DMS153 (cell line): ENCODE data around the gene FECH.

Experiments used
- DNase-seq: peaks from one replicate; lab custom pipeline; 2025; lab: John Stamatoyannopoulos, UW

The FECH gene

DNA sequence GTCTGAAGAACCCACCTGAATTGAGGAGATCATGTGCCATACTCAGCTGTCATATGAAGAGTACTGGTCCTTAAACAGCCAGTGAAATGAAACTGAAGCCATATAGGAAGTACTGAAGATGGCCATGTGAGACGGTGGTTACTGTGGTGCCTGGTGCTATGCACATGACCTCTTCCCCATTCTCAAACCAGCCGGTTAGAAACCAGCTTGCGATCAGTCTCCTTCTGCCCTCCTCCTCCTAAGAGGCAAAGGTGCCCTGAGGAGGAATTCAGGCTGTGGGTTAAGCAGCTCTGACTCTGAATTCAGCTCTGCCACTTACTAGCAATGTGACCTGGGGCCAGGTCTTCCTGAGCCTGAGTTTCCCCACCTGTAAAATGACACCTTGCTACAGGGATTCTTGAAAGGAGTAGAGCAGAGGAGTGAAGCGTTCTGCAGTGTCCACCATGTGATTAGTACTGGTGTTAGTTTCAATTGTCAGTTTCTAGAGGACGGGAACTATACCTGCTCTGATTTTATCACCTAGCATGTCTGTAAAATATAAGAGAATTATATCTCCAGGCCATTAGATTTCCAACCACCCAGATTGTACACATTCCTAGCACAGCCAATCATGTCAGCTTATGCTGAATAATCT lies 5.1 kb downstream of the FECH start:
- no peak for DNase-seq

DNA sequence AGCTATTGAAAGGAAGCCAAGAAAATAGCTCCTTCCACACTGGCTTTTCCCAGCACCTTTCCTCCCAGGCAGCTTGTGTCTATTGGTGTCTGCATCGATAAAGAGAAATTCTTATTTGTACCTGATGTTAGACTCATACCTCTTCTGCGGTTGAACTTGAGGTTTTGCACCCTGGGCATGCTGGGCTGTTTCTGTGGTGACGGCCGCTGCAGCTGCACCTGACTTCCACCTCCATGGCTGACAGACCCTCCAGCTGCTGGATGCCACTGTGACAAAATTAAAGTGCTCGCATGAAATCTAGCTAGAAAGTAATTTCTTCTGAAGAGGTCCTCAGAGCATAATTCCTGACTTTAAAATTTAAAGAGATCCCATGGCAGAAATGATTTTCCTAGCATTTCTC lies 6.6 kb downstream of the FECH start:
- DNase-seq: no peak

DNA sequence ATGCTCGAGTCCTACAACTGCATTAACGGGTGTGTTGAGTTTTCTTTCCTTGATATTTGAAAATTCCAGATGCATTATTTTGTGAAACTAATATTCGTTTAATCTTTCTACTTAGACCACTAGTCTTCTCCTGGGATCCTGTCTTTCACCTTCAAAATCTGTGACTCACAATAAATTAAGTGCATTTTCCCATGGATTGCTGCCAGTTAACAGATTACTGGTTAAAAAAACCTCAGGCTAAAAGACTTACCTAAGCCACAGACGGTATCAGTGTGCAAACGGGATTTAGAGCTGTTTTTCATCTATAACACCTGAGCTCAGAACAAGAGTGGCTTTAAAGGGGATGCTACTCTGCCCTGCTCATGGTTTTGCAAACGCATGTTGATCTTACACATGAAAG lies 10.2 kb downstream of the FECH start:
- DNase-seq: no peak

DNA sequence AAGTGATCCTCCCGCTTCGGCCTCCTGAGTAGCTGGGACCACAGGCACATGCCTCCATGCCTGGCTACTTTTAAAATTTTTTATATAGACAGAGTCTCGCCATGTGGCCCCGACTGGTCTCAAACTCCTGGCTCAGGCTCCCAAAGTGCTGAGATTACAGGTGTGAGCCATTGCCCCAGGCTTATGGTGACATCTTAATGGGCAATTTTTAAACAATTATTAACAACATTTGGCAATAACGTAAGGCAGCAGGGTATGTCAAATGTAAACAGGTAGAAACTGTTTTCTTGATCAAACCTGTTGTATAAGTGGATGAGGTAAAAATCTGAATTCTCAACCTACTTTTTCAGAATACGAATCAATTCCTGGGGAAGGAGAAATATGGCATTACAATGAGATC lies 11.0 kb downstream of the FECH start:
- DNase-seq: no peak

DNA sequence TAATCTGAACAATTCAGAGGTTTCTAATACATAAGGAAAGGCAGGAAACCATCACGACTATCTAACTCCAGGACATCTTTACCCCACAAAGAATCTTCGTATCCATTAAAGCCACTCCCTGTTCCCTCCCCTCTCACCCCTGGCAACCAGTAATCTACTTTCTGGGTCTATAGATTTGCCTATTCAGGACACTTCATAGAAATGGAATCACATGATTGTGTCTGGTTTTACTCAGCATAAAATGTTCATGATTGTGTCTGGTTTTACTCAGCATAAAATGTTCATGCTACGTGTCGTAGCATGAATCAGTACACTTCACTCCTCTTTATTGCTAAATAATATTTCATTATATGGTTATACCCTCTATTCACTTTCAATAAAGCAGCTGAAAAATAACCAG lies 11.6 kb downstream of the FECH start:
- DNase-seq: no peak

DNA sequence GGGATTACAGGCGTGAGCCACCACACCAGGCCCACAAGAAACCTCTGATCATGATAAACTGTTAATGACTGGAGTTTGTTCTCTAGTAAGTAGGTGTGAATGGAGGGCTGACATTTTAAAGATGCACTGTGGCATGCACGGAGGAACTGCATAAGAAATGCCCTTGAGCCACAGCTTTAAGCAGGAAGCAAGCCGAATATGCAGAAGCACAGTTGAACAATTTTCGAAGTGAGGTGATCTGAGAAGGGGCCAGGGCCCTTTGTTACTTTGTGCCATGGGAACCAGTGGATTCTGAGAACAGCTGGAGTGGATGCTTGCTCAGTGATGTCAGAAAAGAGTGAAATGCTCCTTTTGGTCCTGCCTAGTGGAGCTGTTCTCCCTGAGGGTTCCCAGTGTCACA lies 16.3 kb downstream of the FECH start:
- DNase-seq: no peak

DNA sequence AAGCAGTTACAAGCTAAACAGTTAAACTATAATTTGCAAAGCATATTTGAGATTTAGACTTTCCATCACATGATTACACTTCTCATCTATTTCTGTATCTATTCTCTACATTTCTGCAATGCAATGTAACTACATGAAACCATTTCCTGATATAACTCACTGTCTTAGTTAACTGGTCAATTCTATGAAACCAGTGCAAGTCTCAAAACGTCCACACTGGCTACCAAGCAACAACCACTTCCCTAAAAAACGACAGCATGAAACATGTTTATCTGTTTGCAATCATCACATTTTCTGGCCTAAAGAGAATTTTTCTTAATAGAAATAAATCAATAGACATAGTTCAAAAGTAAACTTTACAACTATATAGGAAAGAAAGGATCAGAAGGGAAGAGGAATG lies 17.4 kb downstream of the FECH start:
- no peak for DNase-seq

DNA sequence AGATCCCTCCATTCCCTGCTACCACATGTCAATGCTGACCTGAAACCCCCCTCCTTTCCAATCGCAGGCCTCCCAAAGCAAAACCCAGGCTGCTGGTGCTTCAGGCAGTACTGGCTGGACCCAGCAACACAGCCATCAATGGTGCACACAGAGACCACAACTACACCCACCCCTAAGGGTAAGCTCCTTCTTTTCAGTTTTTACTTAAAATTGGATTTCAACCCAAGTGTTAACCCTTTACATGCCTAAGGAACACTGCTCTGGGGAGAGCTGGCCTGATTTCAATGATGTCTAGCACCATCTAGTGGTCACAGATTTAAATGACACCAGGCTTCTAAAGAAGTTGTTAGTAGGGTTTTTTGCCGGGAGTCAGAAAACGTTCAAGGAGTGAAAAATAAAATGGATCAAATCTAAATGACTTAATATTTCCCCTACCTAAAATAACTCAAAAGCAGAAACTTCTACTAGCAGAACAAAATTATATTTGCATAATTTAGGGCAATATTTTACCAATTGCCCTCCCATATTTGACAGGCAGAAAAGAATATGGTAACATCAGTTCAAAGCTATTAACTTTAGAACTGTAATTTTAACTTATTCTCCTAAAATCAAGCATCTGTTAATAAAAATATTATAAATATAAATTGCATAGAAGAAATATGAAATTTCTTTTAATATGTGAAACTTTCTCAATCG lies 24.6 kb downstream of the FECH start:
- DNase-seq: peak; percentile 21

DNA sequence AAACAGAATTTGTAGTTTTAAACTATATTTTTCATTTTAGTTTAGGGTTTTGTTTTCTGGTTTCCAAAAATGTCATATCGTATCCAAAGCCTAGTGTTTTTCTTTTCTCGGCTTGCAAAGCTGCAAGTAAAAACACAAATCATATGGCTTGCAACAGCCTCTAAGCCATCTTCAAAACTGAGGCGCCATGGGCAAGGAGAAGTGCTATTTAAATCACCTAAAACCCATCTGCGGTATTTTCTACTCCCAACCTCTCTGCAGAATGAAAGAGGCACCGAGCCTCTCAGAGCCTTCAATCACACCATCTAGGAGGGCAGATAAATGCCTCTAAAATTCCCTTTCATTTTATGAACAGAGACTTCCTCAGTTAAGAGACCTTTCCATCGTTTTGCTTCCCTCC lies 25.2 kb downstream of the FECH start:
- no peak for DNase-seq

DNA sequence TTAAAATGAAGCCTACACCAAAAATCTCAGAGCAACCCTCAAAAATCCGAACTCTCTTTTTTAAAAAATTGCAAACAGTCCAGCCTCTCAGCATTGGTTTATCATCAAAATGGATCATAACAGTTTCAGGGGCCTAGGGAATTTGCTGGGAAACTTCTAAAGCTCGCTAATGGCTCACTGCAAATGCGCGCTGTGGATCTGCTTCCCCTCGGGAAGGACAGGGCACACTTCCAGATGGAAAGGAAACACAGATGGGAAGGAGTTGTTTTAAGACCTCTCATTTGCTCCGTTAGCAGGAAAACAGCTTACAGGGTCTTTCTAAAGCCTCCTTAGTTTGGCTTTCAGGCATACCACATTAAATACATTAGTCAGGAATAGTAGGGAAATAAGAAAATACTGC lies 27.2 kb downstream of the FECH start:
- no peak for DNase-seq

DNA sequence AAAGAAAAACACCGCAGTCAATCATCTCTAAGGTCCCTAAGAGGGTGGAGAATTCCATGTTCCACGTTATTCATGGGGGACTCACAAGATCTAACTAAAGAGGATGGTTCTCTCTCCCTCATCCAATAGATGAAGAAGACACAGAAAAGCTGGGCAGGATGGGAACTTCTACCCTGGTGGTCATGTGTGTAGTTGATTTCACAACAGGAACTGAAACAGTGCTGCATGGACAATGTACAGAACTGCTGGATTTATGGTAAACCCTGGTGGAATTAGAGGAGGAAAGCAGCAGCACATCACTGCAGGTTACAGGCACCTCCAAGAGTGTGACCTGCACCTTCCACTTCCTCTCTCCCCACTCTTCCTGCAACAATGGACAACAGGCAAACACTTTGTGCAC lies 31.4 kb downstream of the FECH start:
- DNase-seq: no peak

DNA sequence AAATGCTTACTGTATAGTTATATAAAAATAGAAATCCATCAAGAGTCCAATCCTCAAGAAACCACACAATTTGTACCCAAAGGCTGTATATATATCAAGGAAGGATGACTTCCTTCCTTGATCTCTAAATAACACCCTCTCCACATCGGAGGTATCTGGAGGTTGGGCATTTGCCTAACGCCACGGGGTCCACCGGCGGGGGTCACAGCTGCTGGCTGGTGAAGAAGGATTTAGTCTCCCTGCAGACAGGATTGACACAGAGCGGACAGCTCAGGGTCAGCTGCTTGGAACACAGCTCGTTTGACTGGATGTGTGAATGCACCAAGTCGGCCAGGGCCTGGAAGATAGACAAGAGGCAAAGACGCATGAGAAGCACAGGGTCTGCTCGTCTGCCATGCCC lies 36.0 kb downstream of the FECH start:
- no peak for DNase-seq

DNA sequence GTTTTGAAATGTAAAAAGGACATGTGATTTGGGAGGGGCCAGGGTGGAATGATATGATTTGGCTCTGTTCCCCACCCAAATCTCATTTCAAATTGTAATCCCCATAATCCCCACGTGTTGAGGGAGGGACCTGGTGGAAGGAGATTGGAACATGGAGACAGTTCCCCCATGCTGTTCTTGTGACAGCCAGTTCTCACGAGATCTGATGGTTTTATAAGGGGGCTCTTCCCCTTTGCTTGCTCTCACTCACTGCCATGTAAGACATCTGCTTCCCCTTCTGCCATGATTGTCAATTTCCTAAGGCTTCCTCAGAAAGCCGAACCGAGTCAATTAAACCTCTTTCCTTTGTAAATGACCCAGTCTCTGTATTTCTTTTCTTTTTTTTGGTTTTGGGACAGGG lies 39.2 kb downstream of the FECH start:
- DNase-seq: no peak

DNA sequence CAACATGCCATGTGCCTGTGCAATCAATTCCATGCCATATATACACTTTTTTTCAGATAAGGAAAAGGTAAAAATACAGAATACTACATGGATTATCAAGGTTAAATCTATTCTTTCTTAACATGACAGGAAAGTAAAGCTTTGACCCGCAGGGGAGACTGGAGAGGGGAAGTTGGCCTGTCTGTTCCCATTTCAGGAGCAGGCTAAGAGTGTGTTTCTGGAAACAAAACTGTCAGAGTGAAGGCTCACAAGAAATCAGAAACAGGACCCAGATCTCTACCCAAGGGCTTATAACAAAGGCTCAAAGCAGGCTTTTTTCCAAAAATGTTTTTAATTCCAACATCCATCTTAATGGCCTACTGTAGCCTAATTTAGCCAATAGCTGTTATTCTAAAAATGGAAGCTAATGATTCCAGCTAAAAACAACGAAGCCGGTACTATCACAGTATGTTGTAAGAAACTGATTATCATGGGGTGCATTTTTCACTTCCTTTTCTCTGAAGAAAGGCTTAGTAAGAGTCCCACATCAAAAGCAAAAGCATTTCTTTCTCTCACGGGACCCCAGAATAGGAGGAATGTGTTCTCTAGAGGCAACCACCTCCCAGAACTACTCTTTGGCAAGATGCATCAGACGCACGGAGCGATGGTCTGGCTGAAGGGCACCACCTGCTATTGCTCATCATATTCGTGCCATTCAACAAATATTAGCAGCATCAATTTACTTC lies 41.4 kb downstream of the FECH start:
- DNase-seq: no peak

DNA sequence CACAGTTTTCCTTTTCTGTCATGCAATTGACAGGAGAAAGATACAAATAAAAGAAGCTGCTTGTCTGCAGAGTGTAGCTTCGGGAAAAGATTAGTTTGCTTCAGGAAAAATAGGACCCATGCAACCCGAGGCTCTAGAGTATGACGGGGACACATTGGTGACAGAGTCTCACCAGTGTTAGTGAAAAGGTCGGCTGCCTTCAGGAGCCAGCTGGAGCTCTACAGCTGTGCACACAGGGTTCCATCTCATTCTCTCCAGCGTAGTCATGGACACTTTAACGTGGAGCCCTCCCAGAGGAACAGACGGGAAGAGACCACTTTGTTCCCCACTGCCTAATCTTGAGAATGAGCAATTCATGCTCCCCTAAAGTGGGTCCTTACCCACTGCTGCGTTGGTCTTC lies 42.9 kb downstream of the FECH start:
- no peak for DNase-seq

DNA sequence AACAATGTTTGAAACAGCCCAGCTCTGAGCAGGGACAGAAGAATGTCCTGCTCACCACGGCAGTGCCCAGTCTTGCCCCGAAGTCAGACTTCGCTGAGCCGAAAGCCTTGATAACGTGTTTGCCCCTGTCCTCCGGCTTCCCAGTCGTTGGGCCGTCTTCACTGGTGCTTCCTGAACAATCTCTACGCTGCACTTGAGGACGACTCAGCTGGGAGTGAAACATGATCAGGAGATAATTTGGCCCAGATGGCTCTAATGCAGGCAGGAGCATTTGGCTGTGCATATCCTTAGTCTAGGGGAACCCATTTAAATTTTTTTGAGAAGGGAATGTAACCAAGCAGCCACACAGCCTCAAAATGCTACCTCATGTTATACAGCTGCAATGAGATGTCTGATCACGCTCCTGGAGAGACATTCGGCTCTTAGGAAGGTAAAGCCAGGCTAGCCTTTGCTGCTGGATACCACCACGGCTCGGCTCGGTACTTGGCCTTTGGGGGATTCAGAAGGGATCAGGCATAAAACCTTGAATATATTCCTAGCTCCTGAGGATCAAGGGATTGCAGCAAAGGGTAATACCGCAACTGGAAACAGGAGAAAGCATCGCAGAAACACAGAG lies 43.6 kb downstream of the FECH start:
- DNase-seq: no peak

DNA sequence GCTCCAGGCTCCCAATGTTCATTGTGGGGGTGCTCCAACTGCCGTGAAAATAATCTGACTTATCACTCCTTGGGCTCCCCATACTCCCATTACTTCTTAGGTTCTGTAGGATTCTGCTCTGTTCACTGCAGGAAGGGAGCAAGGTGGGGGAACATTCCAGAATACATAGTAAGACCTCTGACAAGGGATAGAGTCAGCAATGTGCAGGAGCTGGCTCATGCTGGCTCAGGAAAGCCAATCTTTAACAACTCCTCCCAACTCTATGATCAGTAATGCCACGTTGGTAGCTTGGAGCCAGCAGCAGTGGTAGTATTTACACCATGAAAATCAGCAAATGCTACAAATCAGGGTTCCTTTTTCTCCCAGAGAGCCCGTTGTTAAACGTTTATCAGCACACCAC lies 44.4 kb downstream of the FECH start:
- no peak for DNase-seq

DNA sequence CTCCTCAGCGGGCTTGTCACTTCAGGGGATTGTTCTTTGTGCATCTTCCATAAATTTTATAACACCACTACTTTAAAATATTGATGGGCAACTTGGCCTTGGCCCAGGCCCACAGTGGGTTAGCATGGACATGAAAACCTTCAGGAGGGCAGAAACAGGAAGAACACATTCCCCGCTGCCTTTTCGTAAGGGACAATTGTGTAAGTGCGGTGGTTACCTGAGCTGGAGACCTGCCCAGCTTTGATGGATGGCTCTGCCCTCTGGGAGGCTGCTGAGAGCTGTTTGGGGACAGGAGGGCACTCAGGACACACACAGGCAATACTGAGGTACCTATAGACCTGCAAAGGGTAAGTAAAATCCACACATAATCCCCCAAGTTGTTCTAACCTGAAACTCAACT lies 46.8 kb downstream of the FECH start:
- DNase-seq: no peak

DNA sequence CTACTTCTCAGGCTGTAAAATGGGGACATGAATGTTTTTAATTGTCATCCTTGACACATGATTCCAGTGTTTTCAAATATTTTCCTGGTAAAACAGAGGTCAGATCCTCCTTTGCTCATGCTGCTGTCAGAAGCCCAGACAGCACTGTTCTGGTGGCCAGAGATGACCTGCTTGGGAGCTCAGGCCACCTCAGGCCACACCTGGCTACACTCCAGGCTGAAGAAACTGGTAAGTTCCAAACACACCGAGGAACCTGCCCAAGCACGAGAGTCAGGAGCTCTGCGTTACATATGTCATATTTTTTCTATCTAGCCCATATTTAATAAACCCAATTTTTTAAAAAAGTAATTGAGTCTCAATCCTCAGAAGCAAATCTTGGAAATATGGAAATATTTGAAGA lies 47.9 kb downstream of the FECH start:
- no peak for DNase-seq

DNA sequence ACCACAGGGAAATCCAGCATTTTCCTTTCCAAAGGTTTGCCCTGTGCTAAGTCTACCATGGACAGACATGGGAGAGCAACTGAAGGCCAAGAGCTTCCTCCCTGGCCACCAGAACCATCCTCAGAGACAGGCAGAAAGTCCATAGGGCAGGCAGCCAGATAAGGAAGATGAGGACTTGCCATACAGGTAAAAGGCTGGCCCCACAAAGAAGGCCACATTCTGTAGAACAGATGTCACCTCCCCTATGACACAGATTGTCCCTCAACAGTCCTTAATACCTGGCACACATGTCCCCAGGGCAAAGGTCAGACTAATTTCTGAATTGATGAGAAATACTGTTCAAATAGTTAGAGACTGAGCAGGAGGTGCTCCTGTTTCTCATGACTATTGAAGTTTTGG lies 52.0 kb downstream of the FECH start:
- no peak for DNase-seq

DNA sequence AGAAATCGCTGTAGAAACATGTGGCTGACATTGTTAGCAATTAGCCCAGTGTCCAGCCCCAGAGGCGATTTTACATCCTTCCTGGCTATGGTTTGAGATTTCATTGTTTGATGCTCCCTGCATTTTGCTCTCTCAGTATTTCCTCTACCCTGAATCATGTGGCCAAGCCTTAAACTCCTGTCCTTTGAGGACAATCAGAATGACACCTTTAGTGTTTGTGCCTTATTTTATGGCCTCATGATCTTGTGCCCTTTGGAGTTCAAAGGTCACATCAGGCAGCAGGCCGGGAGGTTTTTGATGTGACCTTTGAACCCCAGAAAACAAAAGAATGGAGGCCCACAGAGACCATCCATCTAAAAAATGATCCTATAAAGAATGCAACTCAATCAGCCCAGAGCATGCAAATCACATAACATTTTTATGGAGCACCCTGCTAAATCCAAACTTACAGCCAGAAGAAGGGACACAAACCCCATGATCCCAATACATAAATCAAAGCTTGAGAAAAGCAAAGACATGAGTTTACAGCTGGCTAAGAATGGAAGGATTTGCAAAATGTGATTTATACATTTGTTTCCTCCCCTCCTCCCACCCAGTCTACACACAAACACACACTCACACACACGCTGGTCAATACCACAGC lies 52.5 kb downstream of the FECH start:
- DNase-seq: no peak

DNA sequence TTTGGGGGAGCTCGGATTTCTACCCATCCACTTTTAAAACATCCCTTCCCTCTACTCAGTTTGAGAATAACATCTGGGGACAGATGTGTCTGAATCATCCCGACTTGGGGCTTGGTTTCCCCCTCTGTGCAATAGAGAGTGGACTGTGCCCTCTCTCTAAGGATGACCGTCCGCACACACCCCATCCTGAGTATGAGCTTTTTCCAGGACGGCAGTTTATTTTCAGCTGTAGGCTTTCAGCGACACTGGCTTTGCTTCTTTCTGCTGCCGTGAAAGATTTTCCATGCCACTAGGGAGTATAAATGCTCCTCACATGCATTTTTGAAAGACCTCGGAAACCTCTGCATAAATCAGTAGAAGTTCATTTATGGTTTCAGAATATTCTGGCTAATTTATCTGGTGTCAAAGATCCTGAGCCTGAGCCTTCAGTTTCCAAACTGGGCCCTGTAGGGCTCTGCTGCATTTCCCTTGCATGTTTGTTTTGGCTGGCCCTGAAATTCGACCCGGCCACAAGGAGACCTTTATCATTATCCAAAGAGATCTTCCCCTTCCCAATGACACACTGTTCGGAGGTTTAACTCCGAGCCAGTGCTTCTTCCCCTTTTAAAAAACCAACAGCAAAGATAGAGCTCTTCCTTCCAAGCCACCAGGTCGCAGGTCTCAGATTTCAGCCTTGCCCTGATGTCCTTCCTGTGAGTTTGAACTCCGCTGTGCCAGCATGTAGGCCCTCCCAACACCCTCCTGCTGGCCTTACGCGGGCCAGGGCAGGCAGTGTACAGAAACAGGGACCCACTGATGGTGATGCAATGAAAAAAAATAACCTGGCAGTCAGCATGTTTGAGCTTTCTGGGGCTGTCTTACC lies 53.3 kb downstream of the FECH start:
- no peak for DNase-seq
